Esophagus squamous epithelium (tissue), 4 donors: ENCODE data around the gene TMED1.

ENCODE experiments used
- CTCF ChIP-seq, 6 experiments: fragments of 450-650 bp in 4 of 6; fragments of 200-600 bp in 2 of 6; sonication (generic) in 2 of 6; IDR thresholded peaks; one replicate each; pipeline ENCODE4 v1.5.1; 2016 to 2019; ENCODE audit warnings: antibody characterized with exemption in 6 of 6, mild to moderate bottlenecking in 4 of 6, moderate library complexity in 4 of 6
- POLR2A ChIP-seq, 4 donors: fragments of 450-650 bp; IDR thresholded peaks; one replicate each; pipeline ENCODE4 v1.6.1; 2017; ENCODE audit warnings: antibody characterized with exemption in 4 of 4, mild to moderate bottlenecking in 4 of 4, moderate library complexity in 3 of 4

DNA sequence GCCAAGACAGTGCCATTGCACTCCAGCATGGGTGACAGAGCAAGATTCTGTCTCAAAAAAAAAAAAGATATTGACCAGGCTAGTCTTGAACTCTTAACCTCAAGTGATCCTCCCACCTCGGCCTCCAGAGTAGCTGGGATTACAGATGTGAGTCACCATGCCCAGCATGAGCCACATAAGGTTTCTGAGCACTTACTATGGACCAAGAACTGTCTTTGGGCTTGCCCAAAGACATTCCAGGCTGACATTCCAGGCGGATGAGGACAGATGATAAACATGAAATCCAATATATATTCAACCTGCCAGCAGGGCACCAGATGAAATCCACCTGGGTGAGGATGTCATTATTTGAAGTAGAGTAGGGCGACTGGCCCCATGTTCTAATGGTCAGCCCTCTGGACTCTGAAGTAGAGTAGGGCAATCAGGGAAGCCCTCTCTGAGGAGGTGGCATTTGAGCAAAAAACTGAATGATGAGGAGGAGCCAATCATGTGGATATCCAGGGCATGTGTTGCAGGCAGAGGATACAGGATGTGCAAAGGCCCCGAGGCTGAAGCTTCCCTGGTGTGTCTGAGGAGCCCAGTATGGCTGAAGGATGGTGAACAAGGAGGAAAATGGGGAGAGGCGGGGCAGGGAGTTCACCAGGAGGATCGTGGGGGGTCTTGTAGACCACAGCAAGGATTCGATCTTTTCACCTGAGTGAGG lies 16.2 kb upstream of the TMED1 start:
- no peak for TF ChIP-seq POLR2A (IDR thresholded peaks at IDR 0.05)
- TF ChIP-seq CTCF (IDR thresholded peaks at IDR 0.05) = no peak
